Placental pericyte (primary cell): Measurements from ENCODE around the gene GSTO2. TPM values are rescaled to one million over a fixed set of nuclear protein-coding genes. Genes with fewer than 3 reads are reported as not detected.

Source experiments
- small RNA-seq: library from RNA; depleted of rRNA; stranded (forward); fragments of <200 nt; gene quantifications from one replicate; pipeline ENCODE3, GENCODE V24; 2012; ENCODE audit warnings: low replicate concordance
- total RNA-seq: library from RNA; depleted of rRNA; stranded (reverse); fragments of >200 nt; gene quantifications from 2 replicates; pipeline ENCODE4 v1.2.3, GENCODE V29; 2012

GSTO2 gene
- 0.22 and 1.9 TPM in 2 replicates for total RNA-seq

GRCh38 chr10:104268713-104269645 is at the start of gene GSTO2:
TSS of gene GSTO2 (plus strand) at chr10:104269184. CDS start at chr10:104274916, 5,732 bp downstream.

GRCh38 chr10:104231784-104232612 is 37.0 kb upstream of the GSTO2 start, which contains the start of gene CFAP43:
TSS of gene CFAP43 (minus strand) at chr10:104232364. CDS start at chr10:104232246, 118 bp downstream.

GRCh38 chr10:104254493-104255310 is 14.3 kb upstream of the GSTO2 start, which contains the start of gene GSTO1:
TSS of gene GSTO1 (plus strand) at chr10:104254892. CDS start at chr10:104254929, 37 bp downstream.

GRCh38 chr10:104337985-104338735 is 69.2 kb downstream of the GSTO2 start, which contains the start of gene ITPRIP:
TSS of gene ITPRIP (minus strand) at chr10:104338465. CDS start at chr10:104316051, 22,414 bp downstream.

GRCh38 chr10:104353325-104354048 is 84.5 kb downstream of the GSTO2 start, which contains the start of gene CFAP58:
TSS of gene CFAP58 (plus strand) at chr10:104353833. CDS start at chr10:104353898, 65 bp downstream.

Small RNAs within 50 kb of the gene (small RNA-seq; reads per million reads assigned to genes)
- gene MIR4482 = not detected

Other genes with a start within 250 kb of the GSTO2 start
- under 0.01 and 1.1 TPM in 2 replicates for gene COL17A1, start 183.3 kb upstream of the GSTO2 start, total RNA-seq
- 5.9 and 15.3 TPM in 2 replicates for gene SFR1, start 147.0 kb upstream of the GSTO2 start, total RNA-seq
- 0.22 TPM in 1 of 2 replicates, not detected in the other for gene CFAP43, start 36.8 kb upstream of the GSTO2 start, total RNA-seq
- 224 and 299 TPM in 2 replicates for gene GSTO1, start 14.3 kb upstream of the GSTO2 start, total RNA-seq
- gene ITPRIP, start 69.3 kb downstream of the GSTO2 start, total RNA-seq = 20.8 and 45.2 TPM in 2 replicates
- gene CFAP58, start 84.6 kb downstream of the GSTO2 start, total RNA-seq = 0.29 and 0.44 TPM in 2 replicates